DMS79 (cell line): ENCODE results near the gene NFKBIE.
"Not testable (repeated sequence)": the region's sequence is repeated elsewhere in the genome, so short reads cannot be mapped to it uniquely, and the experiment has no call there.

Experiments
- DNase-seq: peaks from one replicate; lab custom pipeline; 2025; lab: John Stamatoyannopoulos, UW

NFKBIE gene, protein sequence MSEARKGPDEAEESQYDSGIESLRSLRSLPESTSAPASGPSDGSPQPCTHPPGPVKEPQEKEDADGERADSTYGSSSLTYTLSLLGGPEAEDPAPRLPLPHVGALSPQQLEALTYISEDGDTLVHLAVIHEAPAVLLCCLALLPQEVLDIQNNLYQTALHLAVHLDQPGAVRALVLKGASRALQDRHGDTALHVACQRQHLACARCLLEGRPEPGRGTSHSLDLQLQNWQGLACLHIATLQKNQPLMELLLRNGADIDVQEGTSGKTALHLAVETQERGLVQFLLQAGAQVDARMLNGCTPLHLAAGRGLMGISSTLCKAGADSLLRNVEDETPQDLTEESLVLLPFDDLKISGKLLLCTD

GRCh38 chr6:44265007-44265721, at the start of gene NFKBIE:
Gene NFKBIE (minus strand): TSS chr6:44265551. CDS start chr6:44265346, 205 bp downstream.
- peak; percentile 66 for DNase-seq

DNA sequence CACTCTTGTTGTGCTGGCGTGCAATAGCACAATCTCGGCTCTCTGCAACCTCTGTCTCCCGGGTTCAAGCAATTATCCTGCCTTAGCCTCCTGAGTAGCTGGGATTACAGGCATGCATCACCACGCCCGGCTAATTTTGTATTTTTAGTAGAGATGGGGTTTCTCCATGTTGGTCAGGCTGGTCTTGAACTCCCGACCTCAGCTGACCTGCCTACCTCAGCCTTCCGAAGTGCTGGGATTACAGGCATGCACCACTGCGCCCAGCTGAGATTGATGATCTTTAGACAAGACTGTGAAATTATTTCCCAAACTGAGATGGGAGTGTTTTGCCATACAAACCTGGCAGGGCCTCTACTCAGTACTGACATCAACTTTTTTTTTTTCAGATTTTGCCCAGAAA, 49.3 kb upstream of the NFKBIE start:
- DNase-seq, result not testable (repeated sequence)

GRCh38 chr6:44312901-44313788, 47.8 kb upstream of the NFKBIE start, which contains the start of gene AARS2:
Gene AARS2 (minus strand): TSS chr6:44313347. CDS start chr6:44313323, 24 bp downstream.
- DNase-seq, result peak; percentile 52

DNA sequence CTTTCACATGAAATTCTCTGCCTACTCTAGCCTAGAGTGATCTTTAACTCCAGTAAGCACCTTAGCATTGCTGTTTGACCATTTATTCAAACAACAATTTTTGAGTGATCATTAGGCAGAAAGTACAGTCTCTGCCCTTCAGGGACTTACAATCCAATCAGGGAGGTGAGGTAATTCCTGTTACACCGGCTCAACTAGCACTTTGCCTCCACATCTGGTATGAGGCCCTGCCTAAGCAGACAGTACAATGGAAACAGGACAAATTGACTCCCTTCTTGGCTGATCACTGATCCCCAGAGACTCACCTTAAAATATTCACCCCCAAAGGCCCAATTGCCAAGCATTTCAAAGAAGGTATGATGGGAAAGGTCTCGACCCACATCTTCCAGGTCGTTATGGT, 46.4 kb upstream of the NFKBIE start:
- DNase-seq, result no peak

- no peak for DNase-seq
Observed at GRCh38 chr6:44311304-44311703, 46.0 kb upstream of the NFKBIE start.

DNA sequence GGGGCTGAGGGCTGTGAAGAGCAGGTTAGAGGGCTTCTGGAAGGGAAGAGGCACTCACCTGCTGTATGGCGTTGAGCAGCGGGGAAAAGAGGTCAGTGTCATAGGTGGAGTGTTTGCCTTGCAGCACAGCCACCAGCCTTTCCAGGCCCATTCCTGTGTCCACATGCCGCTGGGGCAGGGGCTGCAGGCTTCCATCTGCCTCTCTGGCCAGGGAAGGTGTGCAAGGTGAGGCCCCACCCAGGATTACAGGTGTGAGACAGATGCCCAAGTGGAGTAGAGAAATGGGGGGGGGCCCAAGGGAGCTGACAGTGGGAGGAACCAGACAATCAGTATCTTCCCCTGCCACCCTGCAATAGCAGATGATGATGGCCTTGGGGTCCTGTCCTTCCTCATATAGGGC, 44.9 kb upstream of the NFKBIE start:
- DNase-seq, result no peak

DNA sequence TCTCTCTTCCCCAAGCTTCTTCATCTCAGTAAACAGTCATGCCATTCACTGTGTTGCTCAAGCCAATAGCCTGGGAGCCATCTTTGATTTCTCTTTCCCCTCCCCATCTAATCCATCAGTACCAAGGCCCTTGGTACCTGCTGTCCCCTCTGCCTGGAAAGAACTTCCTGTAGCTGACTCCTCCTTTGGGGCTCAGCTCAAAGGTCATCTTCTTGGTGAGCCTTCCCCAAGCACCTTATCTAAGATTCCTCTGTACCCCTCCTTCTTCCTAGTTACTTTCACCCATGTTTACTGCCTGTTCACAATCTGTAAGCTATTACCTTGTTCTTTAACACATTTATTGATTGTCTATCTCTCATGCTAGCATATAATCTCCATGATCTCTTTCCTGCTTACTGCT, 44.3 kb upstream of the NFKBIE start:
- DNase-seq, result no peak

DNA sequence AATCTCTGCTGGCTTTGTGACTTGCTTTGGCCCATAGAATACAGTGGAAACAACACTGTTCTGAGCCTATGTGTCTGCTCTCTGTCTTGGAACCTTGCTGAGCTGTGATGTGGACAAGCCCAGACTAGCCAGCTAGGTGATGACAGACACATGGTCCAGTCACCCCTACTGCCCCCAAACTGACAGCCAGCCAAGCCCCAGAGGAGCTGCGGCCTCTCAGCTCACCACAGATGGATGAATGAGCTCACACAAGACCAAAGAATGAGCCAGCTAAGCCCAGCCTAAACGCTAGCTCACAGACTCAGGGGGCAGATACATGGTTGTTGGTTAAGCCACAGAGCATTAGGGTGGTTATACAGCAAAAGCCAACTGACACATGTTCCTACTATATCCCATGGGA, 43.7 kb upstream of the NFKBIE start:
- no peak for DNase-seq

DNA sequence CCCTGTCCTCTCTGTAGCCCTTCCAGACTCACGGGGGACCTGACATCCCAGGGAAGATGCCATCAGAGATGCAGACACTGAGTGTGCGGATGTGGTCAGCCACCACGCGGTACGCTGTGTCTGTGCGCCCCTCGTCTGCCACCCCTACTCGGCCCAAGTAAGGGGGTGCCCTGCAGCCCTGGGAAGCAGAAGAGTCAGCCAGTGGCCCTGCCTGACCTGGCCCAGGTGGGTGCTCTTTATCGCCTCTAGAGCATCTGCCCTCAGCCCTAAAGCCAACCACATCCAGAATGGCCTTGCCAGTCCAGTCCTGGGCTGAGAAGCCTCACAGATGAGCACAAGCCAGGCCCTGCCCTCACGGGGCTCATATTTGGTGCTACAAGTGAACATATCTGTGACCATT, 41.9 kb upstream of the NFKBIE start:
- DNase-seq, result no peak

- DNase-seq, result no peak
Observed at GRCh38 chr6:44306710-44307109, 41.4 kb upstream of the NFKBIE start.

DNA sequence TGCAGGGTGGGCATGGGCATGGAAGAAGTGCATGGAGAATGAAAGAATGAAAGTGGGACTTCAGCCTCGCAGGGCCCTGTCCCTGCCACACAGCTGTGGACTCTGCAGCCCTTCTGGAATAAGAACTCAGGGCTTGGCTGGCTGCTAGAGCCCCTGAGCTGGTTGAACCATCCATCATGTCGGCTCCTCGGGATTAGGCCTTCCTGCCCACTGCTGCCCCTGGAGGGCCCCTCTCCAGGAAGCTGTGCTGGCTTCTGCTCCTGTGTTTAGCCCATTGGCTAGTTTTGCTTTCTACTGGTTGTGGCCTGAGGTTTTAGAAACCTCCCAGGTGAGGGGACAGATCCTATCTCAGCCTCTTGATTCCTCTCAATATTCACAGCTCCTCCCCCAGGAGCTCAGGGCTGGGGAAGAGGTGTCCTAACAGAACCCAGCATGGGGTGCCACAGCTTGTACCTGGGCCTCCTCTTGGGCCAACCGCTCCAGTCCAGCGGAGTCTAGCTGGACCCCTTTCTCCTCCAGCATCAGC, 39.9 kb upstream of the NFKBIE start:
- DNase-seq, result no peak

DNA sequence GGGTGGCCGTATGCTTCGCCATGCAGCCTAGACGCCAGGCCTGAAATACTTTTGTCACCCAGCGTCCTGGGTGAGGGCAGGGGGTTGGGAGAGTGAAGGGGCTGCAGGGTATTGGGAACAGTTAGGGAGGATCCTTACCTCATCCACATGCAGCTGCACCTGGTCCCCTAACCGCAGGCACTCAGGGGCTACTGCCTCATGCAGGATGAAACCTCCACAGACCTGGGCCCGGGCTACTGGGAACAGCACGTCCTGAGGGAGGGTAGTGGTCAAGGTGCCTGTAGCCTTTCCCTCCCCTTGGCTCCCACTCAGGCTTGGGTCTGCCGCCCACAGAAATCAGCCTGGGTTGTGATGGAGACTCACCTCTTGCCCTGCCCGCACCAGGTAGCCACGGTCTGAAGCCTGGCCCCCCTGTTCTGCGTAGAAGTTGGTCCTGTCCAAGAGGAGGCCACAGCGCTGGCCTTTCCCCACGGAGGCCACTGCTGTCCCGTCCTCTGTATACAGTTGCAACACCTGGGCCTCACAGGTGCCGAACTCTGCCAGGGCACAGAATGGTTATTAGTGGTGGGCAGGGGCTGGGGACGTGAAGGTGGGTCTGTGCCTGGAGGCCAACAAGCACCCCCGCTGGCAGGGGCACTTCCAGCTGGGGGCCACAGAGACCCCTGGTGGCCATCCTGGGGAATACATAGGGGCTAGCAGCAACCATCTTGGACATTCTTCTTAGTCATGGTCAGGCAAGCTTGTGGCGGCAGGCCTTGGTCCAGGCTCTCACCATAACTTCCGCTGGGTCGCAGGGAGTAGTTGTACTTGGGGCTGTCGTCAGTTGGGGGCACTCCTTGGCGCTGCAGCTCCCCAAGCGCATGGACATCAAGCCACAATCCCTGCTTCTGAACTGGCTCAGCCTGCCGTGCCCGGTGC, 39.2 kb upstream of the NFKBIE start:
- DNase-seq, result no peak

DNA sequence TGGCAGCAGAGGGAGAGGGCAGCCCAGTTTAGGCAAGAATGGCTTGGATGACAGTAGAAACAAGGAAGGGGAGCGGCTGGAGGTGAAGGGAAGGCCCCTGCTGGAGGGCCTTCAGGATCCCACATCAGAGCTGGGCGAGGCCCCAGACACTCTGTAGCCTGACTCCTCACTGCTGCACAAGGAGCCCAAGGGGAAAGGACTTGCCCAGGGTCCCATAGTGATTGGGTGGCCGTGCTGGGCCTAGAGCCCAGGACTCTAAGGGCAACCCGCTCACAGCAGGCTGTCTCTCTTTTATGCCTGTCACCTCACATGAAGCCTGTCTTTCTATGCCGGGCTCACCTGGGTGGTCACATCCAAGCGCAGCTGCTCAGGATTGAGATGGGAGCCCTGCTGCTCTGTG, 38.5 kb upstream of the NFKBIE start:
- DNase-seq, result no peak

DNA sequence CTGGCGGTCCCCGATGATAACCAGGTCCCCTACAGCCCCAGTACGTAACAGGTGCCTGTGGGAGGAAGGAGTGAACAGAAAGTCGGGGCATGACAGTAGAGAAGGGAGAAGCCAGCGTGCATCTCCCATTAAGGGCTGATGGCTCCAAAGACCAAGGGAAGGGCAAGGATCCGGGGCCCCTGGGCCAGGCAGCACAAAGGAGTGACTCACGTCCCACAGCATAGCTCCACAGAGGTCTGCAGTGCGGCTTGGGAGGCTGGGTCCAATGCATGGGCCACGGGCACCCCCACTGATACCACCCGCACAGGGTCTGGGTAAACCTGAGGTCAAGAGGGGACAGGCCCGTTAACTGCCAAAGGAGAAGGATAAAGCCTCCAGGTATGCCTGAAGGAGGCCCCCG, 37.5 kb upstream of the NFKBIE start:
- no peak for DNase-seq

DNA sequence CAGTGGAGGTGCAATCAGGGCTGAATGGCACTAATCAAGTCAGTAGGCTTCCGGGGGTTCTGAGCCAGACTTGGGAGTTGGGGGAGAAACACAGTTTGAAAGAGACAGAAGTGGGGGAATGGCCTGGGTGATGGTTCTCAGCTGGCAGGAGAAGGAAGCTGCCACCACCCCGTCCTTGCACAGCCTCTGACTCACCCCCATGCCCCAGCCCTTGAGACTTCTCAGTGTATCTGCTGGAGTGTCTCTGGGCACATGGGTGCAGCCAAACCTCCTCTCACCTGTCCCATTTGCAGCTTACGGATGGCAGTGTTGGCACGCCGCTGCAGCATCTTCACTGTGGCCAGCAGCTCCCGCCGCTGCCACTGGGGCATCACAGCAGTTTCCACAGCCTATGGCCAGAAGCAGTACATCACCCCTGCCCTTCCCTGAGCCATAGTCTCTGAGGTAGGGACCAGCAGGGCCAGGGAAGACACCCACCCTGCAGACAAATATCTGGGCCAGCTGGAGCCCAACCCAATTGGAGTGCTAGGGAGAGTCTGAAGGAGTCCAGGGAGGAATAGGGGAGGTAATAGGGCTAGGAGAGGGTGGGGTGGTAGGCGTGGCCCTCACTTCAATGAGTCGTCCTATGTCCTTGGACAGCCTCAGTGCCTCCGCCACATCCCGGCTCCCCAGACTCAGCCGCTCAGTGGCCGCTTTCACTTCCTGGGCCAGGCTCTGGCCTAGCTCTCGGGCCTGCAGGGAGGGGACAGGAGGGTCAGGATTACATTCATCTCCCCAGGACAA, 36.6 kb upstream of the NFKBIE start:
- no peak for DNase-seq

DNA sequence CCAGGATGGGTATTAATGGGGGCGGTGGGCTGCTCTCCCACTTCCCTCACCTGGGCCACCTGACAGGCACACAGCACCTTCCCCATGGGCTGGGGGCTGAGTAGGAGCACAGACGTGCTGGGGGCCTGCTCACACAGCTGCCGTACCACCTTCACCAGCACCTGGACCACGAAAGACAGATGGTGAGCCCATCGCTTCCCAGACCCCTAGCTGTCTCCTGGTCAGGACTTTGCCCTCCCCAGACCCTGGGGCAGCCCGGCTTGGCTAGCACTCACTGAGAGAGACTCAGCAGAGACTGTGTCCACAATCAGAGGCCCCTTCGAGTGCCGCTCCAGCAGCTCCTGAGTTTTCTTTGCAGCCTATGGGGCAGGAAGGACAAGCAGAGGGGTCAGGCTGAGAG, 35.8 kb upstream of the NFKBIE start:
- no peak for DNase-seq

GRCh38 chr6:44300292-44300823, 35.0 kb upstream of the NFKBIE start:
- DNase-seq, result no peak

GRCh38 chr6:44298864-44299263, 33.5 kb upstream of the NFKBIE start:
- no peak for DNase-seq

DNA sequence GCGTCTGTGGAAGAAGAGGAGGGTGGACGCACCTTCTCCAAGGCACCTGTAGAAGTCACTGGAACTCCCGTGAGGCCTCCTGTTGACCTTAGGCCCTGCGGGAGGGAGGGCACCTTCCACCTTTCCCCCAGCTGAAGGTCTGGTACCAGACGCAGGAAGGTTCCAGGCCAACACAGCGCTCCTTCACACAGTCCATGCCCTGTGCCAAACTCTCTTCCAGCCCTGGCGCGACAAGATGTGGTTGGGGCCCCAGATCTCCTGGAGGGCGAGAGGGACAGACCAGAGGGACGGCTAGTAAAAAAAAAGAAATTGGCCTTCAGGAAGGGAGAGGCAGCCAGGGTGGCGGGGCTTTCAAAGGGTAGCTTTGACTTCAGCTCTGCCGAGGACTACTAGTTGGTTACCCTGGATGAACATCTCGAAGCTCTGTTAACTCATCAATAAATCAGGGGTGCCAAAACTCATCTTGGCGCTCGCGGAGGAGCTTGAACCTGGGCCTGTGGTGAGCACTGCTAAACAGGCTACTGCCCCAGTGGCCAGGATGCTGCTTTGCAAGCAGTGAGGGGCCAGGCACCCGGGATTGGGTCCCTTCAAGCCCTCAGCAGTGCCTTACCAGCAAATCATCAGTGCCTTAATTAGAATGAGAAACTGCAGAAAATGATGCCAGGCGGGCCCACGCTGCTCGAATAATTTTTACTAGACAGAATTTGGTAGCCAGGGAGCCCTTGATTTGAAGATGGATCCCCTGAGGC, 32.9 kb upstream of the NFKBIE start:
- no peak for DNase-seq
